H9 (cell line): ENCODE data around the gene TRIM54. TPM values are rescaled to one million over a fixed set of nuclear protein-coding genes. Genes with fewer than 3 reads are reported as not detected.

ENCODE experiments used
- DNase-seq: peaks from one replicate; pipeline ENCODE4 v3.0.0-alpha.2; 2017
- H2AFZ ChIP-seq: one replicate; pipeline ENCODE4 v1.6.1; 2013; ENCODE audit warnings: mild to moderate bottlenecking, low read length, control low read depth, moderate library complexity
- H2AK5ac ChIP-seq: 2 replicates; pipeline ENCODE4 v1.6.1; 2013; ENCODE audit warnings: low read length, control low read depth, mixed read lengths; ENCODE audit not compliant: insufficient read length
- H2BK120ac ChIP-seq: one replicate; pipeline ENCODE4 v1.6.1; 2013; ENCODE audit warnings: low read depth, mild to moderate bottlenecking, low read length, control low read depth, inconsistent platforms; ENCODE audit not compliant: poor library complexity, severe bottlenecking
- H2BK12ac ChIP-seq: 2 replicates; pipeline ENCODE4 v1.6.1; 2013; ENCODE audit warnings: low read length, control low read depth, mixed read lengths, low read depth; ENCODE audit not compliant: insufficient read length
- H2BK15ac ChIP-seq: 2 replicates; pipeline ENCODE4 v1.6.1; 2013; ENCODE audit warnings: low read depth, low read length, control low read depth
- H2BK20ac ChIP-seq: one replicate; pipeline ENCODE4 v1.6.1; 2013; ENCODE audit warnings: low read depth, mild to moderate bottlenecking, low read length, control low read depth, inconsistent platforms; ENCODE audit not compliant: poor library complexity, severe bottlenecking
- H2BK5ac ChIP-seq: 2 replicates; pipeline ENCODE4 v1.6.1; 2013; ENCODE audit warnings: low read length, control low read depth, mixed read lengths; ENCODE audit not compliant: insufficient read length
- H3K14ac ChIP-seq: 2 replicates; pipeline ENCODE4 v1.6.1; 2013; ENCODE audit warnings: low read length, control low read depth; ENCODE audit not compliant: insufficient read depth
- H3K18ac ChIP-seq: 2 replicates; pipeline ENCODE4 v1.6.1; 2013; ENCODE audit warnings: low read depth, mild to moderate bottlenecking, mixed read lengths, low read length, control low read depth; ENCODE audit not compliant: insufficient read length
- H3K23ac ChIP-seq: 2 replicates; pipeline ENCODE4 v1.6.1; 2013; ENCODE audit warnings: low read length, control low read depth, mixed read lengths, low read depth; ENCODE audit not compliant: insufficient read length
- H3K23me2 ChIP-seq: 2 replicates; pipeline ENCODE4 v1.6.1; 2013; ENCODE audit warnings: low read depth, mild to moderate bottlenecking, mixed read lengths, low read length, control low read depth; ENCODE audit not compliant: insufficient read length, poor library complexity, severe bottlenecking
- H3K27ac ChIP-seq: 2 replicates; pipeline ENCODE4 v1.5.1; 2013; ENCODE audit warnings: low read length, control low read depth, mixed read lengths, low read depth; ENCODE audit not compliant: insufficient read length
- H3K27me3 ChIP-seq: 2 replicates; pipeline ENCODE4 v1.6.1; 2013; ENCODE audit warnings: low read length, control low read depth, inconsistent platforms; ENCODE audit not compliant: insufficient read depth
- H3K4ac ChIP-seq: 2 replicates; pipeline ENCODE4 v1.6.1; 2013; ENCODE audit warnings: low read depth, mild to moderate bottlenecking, control low read depth, inconsistent platforms, low read length, moderate library complexity
- H3K4me1 ChIP-seq: 2 replicates; pipeline ENCODE4 v1.6.1; 2013; ENCODE audit warnings: low read length, control low read depth, inconsistent platforms; ENCODE audit not compliant: insufficient read depth
- H3K4me2 ChIP-seq: 2 replicates; pipeline ENCODE4 v1.6.1; 2013; ENCODE audit warnings: low read length, control low read depth, mixed read lengths; ENCODE audit not compliant: insufficient read length, insufficient read depth
- H3K56ac ChIP-seq: 2 replicates; pipeline ENCODE4 v1.6.1; 2013; ENCODE audit warnings: low read depth, mild to moderate bottlenecking, mixed read lengths, low read length, control low read depth; ENCODE audit not compliant: insufficient read length
- H3K79me1 ChIP-seq: 2 replicates; pipeline ENCODE4 v1.6.1; 2013; ENCODE audit warnings: low read depth, mild to moderate bottlenecking, moderate library complexity, low read length, control low read depth, inconsistent platforms; ENCODE audit not compliant: insufficient read depth, poor library complexity, severe bottlenecking
- H3K79me2 ChIP-seq: 2 replicates; pipeline ENCODE4 v1.6.1; 2013; ENCODE audit warnings: low read length, control low read depth, inconsistent platforms; ENCODE audit not compliant: insufficient read depth
- H3K9ac ChIP-seq: 2 replicates; pipeline ENCODE4 v1.6.1; 2013; ENCODE audit warnings: low read length, control low read depth, mixed read lengths; ENCODE audit not compliant: insufficient read length; ENCODE audit errors: extremely low read depth
- H3K9me3 ChIP-seq: one replicate; pipeline ENCODE4 v1.6.1; 2013; ENCODE audit warnings: low read depth, low read length, inconsistent platforms; ENCODE audit not compliant: control insufficient read depth
- H3T11ph ChIP-seq: one replicate; pipeline ENCODE4 v1.6.1; 2013; ENCODE audit warnings: mild to moderate bottlenecking, low read length, control low read depth, inconsistent platforms
- H4K20me1 ChIP-seq: one replicate; pipeline ENCODE4 v1.6.1; 2013; ENCODE audit not compliant: control insufficient read depth, insufficient read length, insufficient read depth
- H4K5ac ChIP-seq: 2 replicates; pipeline ENCODE4 v1.6.1; 2013; ENCODE audit warnings: low read depth, mild to moderate bottlenecking, mixed read lengths, low read length, control low read depth; ENCODE audit not compliant: insufficient read length
- H4K8ac ChIP-seq: replicated peaks from 2 replicates; pipeline ENCODE4 v1.6.1; 2013; ENCODE audit warnings: low read length, control low read depth, mixed read lengths, low read depth; ENCODE audit not compliant: insufficient read length
- H4K91ac ChIP-seq: 2 replicates; pipeline ENCODE4 v1.6.1; 2013; ENCODE audit warnings: low read depth, mild to moderate bottlenecking, moderate library complexity, mixed read lengths, low read length, control low read depth; ENCODE audit not compliant: insufficient read length
- H3K27ac Mint-ChIP-seq, 3 experiments: 2 replicates in 2 of 3; 3 replicates in 1 of 3; pipeline ENCODE4 v1.8.0; 2020 to 2021; ENCODE audit warnings: mixed read lengths in 3 of 3, mild to moderate bottlenecking in 1 of 3, moderate library complexity in 1 of 3
- H3K27me3 Mint-ChIP-seq: 2 replicates; pipeline ENCODE4 v1.8.0; 2021; ENCODE audit warnings: low read depth, mild to moderate bottlenecking, moderate library complexity, mixed read lengths
- H3K36me3 Mint-ChIP-seq, 3 experiments: 2 replicates in 2 of 3; 3 replicates in 1 of 3; pipeline ENCODE4 v1.8.0; 2020 to 2021; ENCODE audit warnings: low read depth in 3 of 3, mixed read lengths in 3 of 3; ENCODE audit not compliant: insufficient read depth in 1 of 3
- H3K4me1 Mint-ChIP-seq, 2 experiments: 2 replicates each; pipeline ENCODE4 v1.8.0; 2020; ENCODE audit warnings: mixed read lengths in 2 of 2
- H3K4me3 Mint-ChIP-seq, 2 experiments: 2 replicates in 1 of 2; 3 replicates in 1 of 2; pipeline ENCODE4 v1.8.0; 2020 to 2021; ENCODE audit warnings: mild to moderate bottlenecking in 2 of 2, mixed read lengths in 2 of 2, moderate library complexity in 1 of 2
- H3K9me3 Mint-ChIP-seq, 2 experiments: 2 replicates in 1 of 2; 3 replicates in 1 of 2; pipeline ENCODE4 v1.8.0; 2020; ENCODE audit warnings: mild to moderate bottlenecking in 2 of 2, mixed read lengths in 2 of 2, moderate library complexity in 1 of 2
- CTCF ChIP-seq: fragments of 200-600 bp; sonication (generic); conservative IDR thresholded peaks from 3 replicates; pipeline ENCODE4 v1.8.0; 2021; ENCODE audit warnings: antibody characterized with exemption, mild to moderate bottlenecking
- WGBS: extraction: QIAGEN DNeasy Blood & Tissue Kit; methylation state at CpG from one replicate; pipeline ENCODE4 v1.1.7; 2013; ENCODE audit warnings: missing lambda C conversion rate, low lambda C conversion rate, mixed read lengths; ENCODE audit not compliant: insufficient read length; ENCODE audit errors: extremely low coverage; 5-methylcytosine and 5-hydroxymethylcytosine counted together
- total RNA-seq: library from RNA; stranded (reverse); gene quantifications from 2 replicates; pipeline ENCODE4 v1.2.1, GENCODE V29; 2021

Gene TRIM54
- total RNA-seq, 1 experiment from 2014 or later = 5.0 TPM

- Histone ChIP-seq H3K9ac (no peak overlapping the region), H3T11ph (no peak overlapping the region), H4K91ac (no peak overlapping the region), H3K79me2 (no peaks in the 10 kb centered on the region), H2BK120ac (no peak overlapping the region), H3K14ac (no peak overlapping the region), H3K18ac (no peak overlapping the region), H4K5ac (no peak overlapping the region), H2AK5ac (no peak overlapping the region), H3K23ac (no peak overlapping the region), H3K79me1 (no peaks in the 10 kb centered on the region), H3K9me3 (no peaks in the 10 kb centered on the region), H2BK15ac (no peak overlapping the region), H3K27me3 (no peaks in the 10 kb centered on the region), H2BK5ac (no peak overlapping the region), H4K8ac (no peak overlapping the region), H3K4me1 (no peaks in the 10 kb centered on the region), H4K20me1 (no peaks in the 10 kb centered on the region), H3K4me2 (no peak overlapping the region), H3K4ac (no peak overlapping the region), H3K27ac (no peak overlapping the region), H3K23me2 (no peaks in the 10 kb centered on the region), H2BK20ac (no peak overlapping the region), H3K56ac (no peak overlapping the region), H2BK12ac (no peak overlapping the region), H2AFZ (no peak overlapping the region)
- Mint-ChIP-seq H3K4me3 (no peak overlapping the region), H3K9me3 (no peaks in the 10 kb centered on the region), H3K27me3 (peaks cover 34% of the 10 kb centered on the region), H3K4me1 (peaks cover 13 to 18% of the 10 kb centered on the region in 2 experiments), H3K36me3 (peaks cover 1 to 9% (median 2%) of the 10 kb centered on the region in 3 experiments; a peak in 5 of 7 replicates), H3K27ac (no peak overlapping the region)
- no CpG with 5 or more reads among the region's 12 CpGs for WGBS
- DNase-seq = no peak
- TF ChIP-seq CTCF = no peak
Measured at GRCh38 chr2:27249159-27249890, 32.9 kb upstream of the TRIM54 start.
